ENCODE data around the gene PPP4R3B.
A peak's percentile ranks its signal among the peaks of the same experiment; 100 is the strongest.
"Not testable (repeated sequence)": the region's sequence is repeated elsewhere in the genome, so short reads cannot be mapped to it uniquely, and the experiment has no call there.

Gene PPP4R3B

GRCh38 chr2:55596795-55597194 is 20.6 kb downstream of the PPP4R3B start:
- DNase-seq (ENCODE audit: low read depth in 2 of 2) = not testable (repeated sequence)

- no peak for DNase-seq (ENCODE audit: low read depth in 2 of 2)
These were observed 21.9 kb downstream of the PPP4R3B start for GRCh38 chr2:55595536-55595935.

GRCh38 chr2:55592130-55592529 is 25.3 kb downstream of the PPP4R3B start:
- DNase-seq (ENCODE audit: low read depth in 2 of 2) = no peak

GRCh38 chr2:55590810-55591440 is 26.5 kb downstream of the PPP4R3B start:
- peak; percentile 18 to 19 for DNase-seq (ENCODE audit: low read depth in 2 of 2)

- peak; percentile 8 to 11 for DNase-seq (ENCODE audit: low read depth in 2 of 2)
These were observed 31.9 kb downstream of the PPP4R3B start for GRCh38 chr2:55585451-55586080.

- DNase-seq (ENCODE audit: low read depth in 2 of 2) = no peak
These were observed 35.4 kb downstream of the PPP4R3B start for GRCh38 chr2:55581874-55582547.

- DNase-seq (ENCODE audit: low read depth in 2 of 2) = no peak
These were observed 36.0 kb downstream of the PPP4R3B start for GRCh38 chr2:55581435-55581834.

- DNase-seq (ENCODE audit: low read depth in 2 of 2) = not testable (repeated sequence)
These were observed 48.4 kb downstream of the PPP4R3B start for GRCh38 chr2:55569002-55569401.

- DNase-seq (ENCODE audit: low read depth in 2 of 2) = no peak
These were observed 50.1 kb downstream of the PPP4R3B start for GRCh38 chr2:55567298-55567697.

GRCh38 chr2:55565613-55566012 is 51.8 kb downstream of the PPP4R3B start:
- no peak for DNase-seq (ENCODE audit: low read depth in 2 of 2)

GRCh38 chr2:55560855-55561254 is 56.6 kb downstream of the PPP4R3B start:
- no peak for DNase-seq (ENCODE audit: low read depth in 2 of 2)

GRCh38 chr2:55556809-55557208 is 60.6 kb downstream of the PPP4R3B start:
- DNase-seq (ENCODE audit: low read depth in 2 of 2) = no peak

- DNase-seq (ENCODE audit: low read depth in 2 of 2) = no peak
These were observed 61.4 kb downstream of the PPP4R3B start for GRCh38 chr2:55555977-55556376.

- no peak for DNase-seq (ENCODE audit: low read depth in 2 of 2)
These were observed 64.1 kb downstream of the PPP4R3B start for GRCh38 chr2:55553321-55553720.

GRCh38 chr2:55550368-55551102 is 66.9 kb downstream of the PPP4R3B start:
- peak; percentile 17 to 23 for DNase-seq (ENCODE audit: low read depth in 2 of 2)

GRCh38 chr2:55547679-55548078 is 69.7 kb downstream of the PPP4R3B start:
- not testable (repeated sequence) for DNase-seq (ENCODE audit: low read depth in 2 of 2)

- no peak for DNase-seq (ENCODE audit: low read depth in 2 of 2)
These were observed 70.4 kb downstream of the PPP4R3B start for GRCh38 chr2:55547001-55547400.

- DNase-seq (ENCODE audit: low read depth in 2 of 2) = no peak
These were observed 86.8 kb downstream of the PPP4R3B start for GRCh38 chr2:55530539-55531081.

- DNase-seq (ENCODE audit: low read depth in 2 of 2) = no peak
These were observed 91.2 kb downstream of the PPP4R3B start for GRCh38 chr2:55526174-55526573.

GRCh38 chr2:55524884-55525437 is 92.5 kb downstream of the PPP4R3B start:
- DNase-seq (ENCODE audit: low read depth in 2 of 2) = no peak

GRCh38 chr2:55519938-55520885 is 97.2 kb downstream of the PPP4R3B start:
- DNase-seq (ENCODE audit: low read depth in 2 of 2) = no peak

All from fibroblast of skin of left biceps (primary cell).